ENCODE data around the gene TECTB. TPM values are rescaled to one million over a fixed set of nuclear protein-coding genes. Genes with fewer than 3 reads are reported as not detected.

TECTB gene
- total RNA-seq, 1 donor = not detected

DNA sequence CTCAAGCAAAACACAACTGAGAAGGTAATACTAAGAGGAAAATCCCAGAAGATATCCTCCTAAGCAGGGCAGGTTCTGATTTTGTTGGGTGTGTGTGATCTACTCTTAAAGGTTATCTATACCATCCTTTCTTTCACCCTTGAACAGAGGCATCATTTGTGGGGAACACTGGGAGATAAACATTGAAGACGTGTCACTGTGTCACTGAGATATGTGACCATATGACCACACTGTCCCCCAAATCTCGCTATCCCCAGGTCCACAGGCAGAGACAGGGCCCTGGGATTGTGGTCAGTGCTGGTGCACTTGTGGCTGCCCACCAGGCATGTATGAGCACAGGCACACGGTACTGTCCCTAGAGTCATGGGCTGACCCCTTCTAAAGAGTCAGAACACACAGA is 30.0 kb downstream of the TECTB start:
- H3K4me3 ChIP-seq (ENCODE audit: low read depth, low read length) = no peak overlapping the region
- TF ChIP-seq, protein P1, sequence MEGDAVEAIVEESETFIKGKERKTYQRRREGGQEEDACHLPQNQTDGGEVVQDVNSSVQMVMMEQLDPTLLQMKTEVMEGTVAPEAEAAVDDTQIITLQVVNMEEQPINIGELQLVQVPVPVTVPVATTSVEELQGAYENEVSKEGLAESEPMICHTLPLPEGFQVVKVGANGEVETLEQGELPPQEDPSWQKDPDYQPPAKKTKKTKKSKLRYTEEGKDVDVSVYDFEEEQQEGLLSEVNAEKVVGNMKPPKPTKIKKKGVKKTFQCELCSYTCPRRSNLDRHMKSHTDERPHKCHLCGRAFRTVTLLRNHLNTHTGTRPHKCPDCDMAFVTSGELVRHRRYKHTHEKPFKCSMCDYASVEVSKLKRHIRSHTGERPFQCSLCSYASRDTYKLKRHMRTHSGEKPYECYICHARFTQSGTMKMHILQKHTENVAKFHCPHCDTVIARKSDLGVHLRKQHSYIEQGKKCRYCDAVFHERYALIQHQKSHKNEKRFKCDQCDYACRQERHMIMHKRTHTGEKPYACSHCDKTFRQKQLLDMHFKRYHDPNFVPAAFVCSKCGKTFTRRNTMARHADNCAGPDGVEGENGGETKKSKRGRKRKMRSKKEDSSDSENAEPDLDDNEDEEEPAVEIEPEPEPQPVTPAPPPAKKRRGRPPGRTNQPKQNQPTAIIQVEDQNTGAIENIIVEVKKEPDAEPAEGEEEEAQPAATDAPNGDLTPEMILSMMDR (IDR thresholded peaks at IDR 0.05; ENCODE audit: insufficient read depth, low read depth, low read length) = no peak
- no peak for DNase-seq (ENCODE audit: low read depth)

DNA sequence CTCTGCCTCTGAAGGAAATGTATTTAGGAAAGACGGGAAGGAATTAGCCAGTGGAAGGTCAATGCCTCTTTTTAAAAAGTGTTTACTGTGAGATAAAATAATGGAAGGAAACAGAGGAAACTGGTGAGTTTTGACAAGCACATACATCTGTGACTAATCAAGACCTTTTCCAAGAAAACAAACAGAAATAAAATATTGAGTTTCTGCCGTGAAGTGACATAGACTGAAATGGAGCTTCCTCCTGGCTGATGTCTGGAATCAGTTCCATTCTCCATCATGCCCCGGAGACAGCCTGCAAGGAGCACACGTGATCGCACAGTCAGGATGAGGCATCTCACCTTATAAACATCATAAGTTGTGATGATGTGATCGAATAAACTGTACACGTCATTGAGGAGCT is 30.7 kb downstream of the TECTB start:
- DNase-seq (ENCODE audit: low read depth) = no peak
- H3K4me3 ChIP-seq (ENCODE audit: low read depth, low read length) = no peak overlapping the region
- TF ChIP-seq, protein P1 (IDR thresholded peaks at IDR 0.05; ENCODE audit: insufficient read depth, low read depth, low read length) = no peak

DNA sequence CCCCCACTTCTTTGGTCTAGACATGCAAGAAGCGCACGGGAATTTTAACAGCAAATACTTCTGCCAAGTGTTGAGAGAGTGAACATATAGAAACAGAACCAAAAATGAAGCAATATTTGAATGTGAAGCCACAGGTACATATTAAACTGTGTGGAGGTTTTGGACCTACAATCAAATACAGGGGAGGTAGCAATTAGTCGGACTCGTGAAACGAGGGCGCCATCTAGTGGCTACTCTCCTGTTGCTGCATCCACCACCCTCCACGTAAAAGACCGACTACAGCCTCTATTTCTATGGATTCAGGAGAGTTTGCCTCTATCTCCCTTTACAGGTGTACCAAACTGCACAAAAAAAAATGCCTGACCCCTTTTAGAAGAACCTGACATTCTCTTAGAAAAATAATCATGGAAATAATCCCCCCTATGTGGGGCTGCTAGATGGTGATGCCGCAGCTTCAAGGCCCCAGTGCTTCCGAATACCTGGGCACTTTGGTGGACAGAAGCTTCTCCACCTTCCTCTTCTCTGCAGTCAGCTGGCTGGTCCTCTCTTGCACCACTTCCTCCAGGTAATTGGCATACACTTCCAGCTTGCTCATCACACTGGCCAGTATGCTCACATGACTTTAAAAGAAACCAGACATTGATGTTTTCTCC is 31.7 kb downstream of the TECTB start:
- H3K4me3 ChIP-seq (ENCODE audit: low read depth, low read length) = no peak overlapping the region
- TF ChIP-seq, protein P1 (IDR thresholded peaks at IDR 0.05; ENCODE audit: insufficient read depth, low read depth, low read length) = peak; percentile 92
- DNase-seq (ENCODE audit: low read depth) = peak; percentile 74

DNA sequence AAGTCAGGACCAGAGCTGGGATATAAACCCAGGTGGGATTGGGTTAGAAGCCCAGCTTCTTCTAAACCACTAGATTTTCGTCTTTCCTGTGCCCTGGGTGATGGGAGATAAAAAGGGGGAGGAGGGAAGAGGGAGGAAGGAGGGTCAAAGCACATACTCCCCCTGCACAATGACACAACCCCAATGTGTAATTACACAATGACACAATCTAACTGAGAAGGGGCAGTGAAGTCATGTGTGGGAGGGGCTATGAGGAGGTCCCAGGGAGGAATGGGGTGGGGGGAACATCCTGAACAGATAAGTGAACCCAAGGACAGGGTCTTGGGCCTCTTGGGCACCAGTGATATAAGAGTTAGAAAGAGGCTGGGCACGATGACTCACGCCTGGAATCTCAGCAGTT is 44.5 kb downstream of the TECTB start:
- no peak for DNase-seq (ENCODE audit: low read depth)
- TF ChIP-seq, protein P1 (IDR thresholded peaks at IDR 0.05; ENCODE audit: insufficient read depth, low read depth, low read length) = no peak
- no peak overlapping the region for H3K4me3 ChIP-seq (ENCODE audit: low read depth, low read length)

DNA sequence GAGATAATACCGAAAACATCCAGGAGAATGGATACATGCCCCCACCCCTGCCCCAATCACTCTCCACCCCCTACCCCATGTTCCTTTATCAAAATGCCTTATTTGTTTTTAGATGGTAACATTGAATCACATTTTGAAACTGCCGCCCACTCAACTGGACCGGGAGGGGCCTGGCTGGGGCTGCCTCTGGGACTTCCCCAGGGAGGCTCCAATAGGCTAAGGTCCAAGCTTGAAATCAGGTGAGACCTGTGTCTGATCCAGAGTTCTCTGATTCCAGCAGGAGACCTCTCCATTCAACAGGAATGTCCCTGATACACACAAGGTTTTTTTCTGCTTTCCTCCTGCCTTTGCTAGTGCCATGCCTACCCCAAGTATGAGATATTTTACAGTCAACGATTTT is 47.0 kb downstream of the TECTB start:
- TF ChIP-seq, protein P1 (IDR thresholded peaks at IDR 0.05; ENCODE audit: insufficient read depth, low read depth, low read length) = no peak
- no peak for DNase-seq (ENCODE audit: low read depth)
- no peak overlapping the region for H3K4me3 ChIP-seq (ENCODE audit: low read depth, low read length)

DNA sequence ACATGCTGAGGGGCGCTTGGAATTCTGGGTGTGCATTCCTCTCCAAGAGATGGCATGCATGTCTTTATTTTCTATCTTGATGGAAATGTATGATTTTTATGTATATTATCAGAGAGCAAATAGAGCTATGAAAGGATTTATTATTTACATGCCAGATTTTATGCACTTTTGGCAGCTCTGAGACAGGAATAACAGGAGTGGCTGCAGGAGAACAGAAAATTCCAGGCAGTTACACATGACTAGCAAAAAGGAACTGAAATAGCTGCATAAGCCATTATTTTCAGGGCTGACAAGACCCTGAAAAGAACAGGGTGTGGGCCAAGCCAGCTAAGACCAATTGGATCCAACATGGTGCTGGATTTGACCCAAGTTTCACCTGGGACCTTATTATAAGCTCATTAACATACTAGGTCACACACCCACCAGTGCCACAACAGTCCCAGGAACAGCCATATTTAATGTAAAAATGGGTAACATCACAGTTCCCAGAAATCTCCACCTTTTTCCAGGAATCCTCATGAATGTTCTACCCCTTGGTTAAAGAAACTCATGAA is 47.5 kb downstream of the TECTB start:
- H3K4me3 ChIP-seq (ENCODE audit: low read depth, low read length) = no peak overlapping the region
- DNase-seq (ENCODE audit: low read depth) = no peak
- TF ChIP-seq, protein P1 (IDR thresholded peaks at IDR 0.05; ENCODE audit: insufficient read depth, low read depth, low read length) = no peak

DNA sequence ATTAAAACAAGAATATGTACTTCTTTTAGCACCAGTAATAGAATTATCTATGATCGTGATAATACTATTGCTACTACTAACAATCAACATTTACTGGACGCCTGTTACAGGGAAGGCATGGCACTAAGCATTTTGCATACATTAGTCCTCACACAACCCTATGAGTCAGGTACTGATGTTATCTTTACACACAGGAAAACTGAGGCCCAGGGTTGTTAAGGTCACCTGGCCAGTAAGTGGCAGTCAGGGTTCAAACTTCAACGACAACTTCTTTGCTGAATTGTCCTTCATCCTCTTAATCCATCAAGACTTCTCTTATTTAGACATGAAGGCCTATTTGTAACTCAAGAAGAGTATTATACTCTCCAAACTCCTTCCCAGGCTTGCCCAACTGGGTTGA is 48.8 kb downstream of the TECTB start:
- no peak for DNase-seq (ENCODE audit: low read depth)
- TF ChIP-seq, protein P1 (IDR thresholded peaks at IDR 0.05; ENCODE audit: insufficient read depth, low read depth, low read length) = no peak
- H3K4me3 ChIP-seq (ENCODE audit: low read depth, low read length) = no peak overlapping the region
